ENCODE measurements around the gene ANGPTL4.
"Not testable (repeated sequence)": the region's sequence is repeated elsewhere in the genome, so short reads cannot be mapped to it uniquely, and the experiment has no call there.

ANGPTL4 gene

GRCh38 chr19:8352134-8352827 is 11.7 kb upstream of the ANGPTL4 start:
- TF ChIP-seq POLR2A (IDR thresholded peaks at IDR 0.05; ENCODE audit: extremely low read depth, insufficient read length): no peak
- no peak for TF ChIP-seq MYC (IDR thresholded peaks at IDR 0.05; ENCODE audit: low read depth, low read length)
- no peak for TF ChIP-seq CTCF (IDR thresholded peaks at IDR 0.05; ENCODE audit: low read depth, low read length)
- no peak for TF ChIP-seq MAX (IDR thresholded peaks at IDR 0.05; ENCODE audit: low read depth, low read length)
- no peak overlapping the region for H3K4me3 ChIP-seq (ENCODE audit: low read depth, low read length)
- DNase-seq (ENCODE audit: low read depth): no peak

GRCh38 chr19:8352845-8353244 is 11.1 kb upstream of the ANGPTL4 start:
- DNase-seq (ENCODE audit: low read depth); H3K4me3 ChIP-seq (ENCODE audit: low read depth, low read length): not testable (repeated sequence)

GRCh38 chr19:8355631-8356402 is 8.1 kb upstream of the ANGPTL4 start:
- DNase-seq (ENCODE audit: low read depth): peak; percentile 83
- H3K4me3 ChIP-seq (ENCODE audit: low read depth, low read length): no peak overlapping the region
- TF ChIP-seq MYC (IDR thresholded peaks at IDR 0.05; ENCODE audit: low read depth, low read length) (peak; percentile 50; the same call in 1 of the 2 replicates), POLR2A (IDR thresholded peaks at IDR 0.05; ENCODE audit: extremely low read depth, insufficient read length) (no peak), MAX (IDR thresholded peaks at IDR 0.05; ENCODE audit: low read depth, low read length) (0 out of 2 replicates have a peak, but pooled peaks have one; percentile 18), CTCF (IDR thresholded peaks at IDR 0.05; ENCODE audit: low read depth, low read length) (no peak)

GRCh38 chr19:8357007-8357521 is 6.9 kb upstream of the ANGPTL4 start:
- TF ChIP-seq POLR2A (IDR thresholded peaks at IDR 0.05; ENCODE audit: extremely low read depth, insufficient read length) (no peak), CTCF (IDR thresholded peaks at IDR 0.05; ENCODE audit: low read depth, low read length) (no peak), MYC (IDR thresholded peaks at IDR 0.05; ENCODE audit: low read depth, low read length) (no peak), MAX (IDR thresholded peaks at IDR 0.05; ENCODE audit: low read depth, low read length) (no peak)
- DNase-seq (ENCODE audit: low read depth): no peak
- no peak overlapping the region for H3K4me3 ChIP-seq (ENCODE audit: low read depth, low read length)

GRCh38 chr19:8358948-8359347 is 5.0 kb upstream of the ANGPTL4 start:
- H3K4me3 ChIP-seq (ENCODE audit: low read depth, low read length): no peak overlapping the region
- no peak for DNase-seq (ENCODE audit: low read depth)
- no peak for TF ChIP-seq CTCF (IDR thresholded peaks at IDR 0.05; ENCODE audit: low read depth, low read length)
- no peak for TF ChIP-seq MAX (IDR thresholded peaks at IDR 0.05; ENCODE audit: low read depth, low read length)
- TF ChIP-seq POLR2A (IDR thresholded peaks at IDR 0.05; ENCODE audit: extremely low read depth, insufficient read length): no peak
- no peak for TF ChIP-seq MYC (IDR thresholded peaks at IDR 0.05; ENCODE audit: low read depth, low read length)

- TF ChIP-seq CTCF (IDR thresholded peaks at IDR 0.05; ENCODE audit: low read depth, low read length) (no peak), MYC (IDR thresholded peaks at IDR 0.05; ENCODE audit: low read depth, low read length) (no peak), MAX (IDR thresholded peaks at IDR 0.05; ENCODE audit: low read depth, low read length) (no peak), POLR2A (IDR thresholded peaks at IDR 0.05; ENCODE audit: extremely low read depth, insufficient read length) (no peak)
- no peak for DNase-seq (ENCODE audit: low read depth)
- no peak overlapping the region for H3K4me3 ChIP-seq (ENCODE audit: low read depth, low read length)
Observed at GRCh38 chr19:8360196-8360595, 3.8 kb upstream of the ANGPTL4 start.
